GM19463 (cell line): ENCODE data around the gene STRN3.
"Not testable (repeated sequence)": the region's sequence is repeated elsewhere in the genome, so short reads cannot be mapped to it uniquely, and the experiment has no call there.

Source experiments
- ATAC-seq: cut with Tn5 transposase; IDR thresholded peaks from one replicate; pipeline ENCODE4 v1.9.1; 2021; ENCODE audit warnings: mild to moderate bottlenecking, moderate library complexity; ENCODE audit not compliant: unreplicated experiment

STRN3 gene, protein sequence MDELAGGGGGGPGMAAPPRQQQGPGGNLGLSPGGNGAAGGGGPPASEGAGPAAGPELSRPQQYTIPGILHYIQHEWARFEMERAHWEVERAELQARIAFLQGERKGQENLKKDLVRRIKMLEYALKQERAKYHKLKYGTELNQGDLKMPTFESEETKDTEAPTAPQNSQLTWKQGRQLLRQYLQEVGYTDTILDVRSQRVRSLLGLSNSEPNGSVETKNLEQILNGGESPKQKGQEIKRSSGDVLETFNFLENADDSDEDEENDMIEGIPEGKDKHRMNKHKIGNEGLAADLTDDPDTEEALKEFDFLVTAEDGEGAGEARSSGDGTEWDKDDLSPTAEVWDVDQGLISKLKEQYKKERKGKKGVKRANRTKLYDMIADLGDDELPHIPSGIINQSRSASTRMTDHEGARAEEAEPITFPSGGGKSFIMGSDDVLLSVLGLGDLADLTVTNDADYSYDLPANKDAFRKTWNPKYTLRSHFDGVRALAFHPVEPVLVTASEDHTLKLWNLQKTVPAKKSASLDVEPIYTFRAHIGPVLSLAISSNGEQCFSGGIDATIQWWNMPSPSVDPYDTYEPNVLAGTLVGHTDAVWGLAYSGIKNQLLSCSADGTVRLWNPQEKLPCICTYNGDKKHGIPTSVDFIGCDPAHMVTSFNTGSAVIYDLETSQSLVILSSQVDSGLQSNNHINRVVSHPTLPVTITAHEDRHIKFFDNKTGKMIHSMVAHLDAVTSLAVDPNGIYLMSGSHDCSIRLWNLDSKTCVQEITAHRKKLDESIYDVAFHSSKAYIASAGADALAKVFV

DNA sequence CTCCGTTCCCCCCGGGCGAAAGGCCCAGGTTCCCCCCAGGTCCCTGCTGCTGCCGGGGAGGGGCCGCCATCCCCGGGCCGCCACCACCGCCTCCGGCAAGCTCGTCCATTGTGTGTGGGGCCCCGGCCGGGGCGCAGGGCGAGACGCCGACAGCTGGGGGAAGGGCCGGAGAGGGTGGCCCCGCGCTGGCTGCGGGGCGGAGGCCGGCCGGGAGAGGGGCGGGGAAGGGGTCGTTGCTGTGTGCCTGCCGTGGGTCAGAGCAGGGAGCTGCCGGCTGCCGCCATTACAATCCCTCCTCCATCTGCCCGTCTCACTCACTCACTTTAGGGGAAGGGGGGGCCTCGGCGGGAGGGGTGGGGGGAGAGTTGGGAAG is at the start of gene STRN3:
TSS of gene STRN3 (minus strand) at position 303 of the 373 bp plus-strand sequence. CDS start at position 109, 194 bp downstream.
- ATAC-seq = no peak

DNA sequence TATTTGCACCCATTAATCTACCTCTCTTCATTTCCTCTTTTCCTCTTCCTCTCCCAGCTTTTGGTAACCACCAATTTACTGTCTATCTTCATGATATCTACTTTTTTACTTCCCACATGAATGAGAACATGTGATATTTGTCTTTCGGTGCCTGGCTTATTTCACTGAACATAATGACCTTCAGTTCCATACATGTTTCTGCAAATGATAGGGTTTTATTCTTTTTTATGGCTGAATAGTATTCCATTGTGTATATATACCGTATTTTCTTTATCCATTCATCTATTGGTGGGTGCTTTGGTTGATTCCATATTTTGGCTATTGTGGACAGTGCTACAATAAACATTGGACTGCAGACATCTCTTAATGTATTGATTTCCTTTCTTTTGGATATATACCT is 49.0 kb upstream of the STRN3 start:
- no peak for ATAC-seq

DNA sequence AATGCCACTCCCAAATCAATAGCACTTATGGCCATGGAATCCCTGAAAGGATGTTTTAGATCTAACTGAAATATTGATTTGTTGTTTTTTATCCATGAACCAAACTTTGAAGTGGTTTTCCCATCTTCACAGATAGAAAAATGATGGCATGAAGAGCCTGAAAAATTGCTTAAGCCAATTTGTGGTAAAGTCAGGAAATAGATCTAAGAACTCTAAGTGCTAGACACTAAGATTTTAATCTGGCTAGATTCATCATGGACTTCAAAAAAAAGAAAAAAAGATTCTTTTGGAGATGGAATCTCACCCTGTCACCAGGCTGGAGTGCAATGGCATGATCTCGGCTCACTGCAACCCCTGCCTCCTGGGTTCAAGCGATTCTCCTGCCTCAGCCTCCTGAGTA is 45.0 kb upstream of the STRN3 start:
- no peak for ATAC-seq

DNA sequence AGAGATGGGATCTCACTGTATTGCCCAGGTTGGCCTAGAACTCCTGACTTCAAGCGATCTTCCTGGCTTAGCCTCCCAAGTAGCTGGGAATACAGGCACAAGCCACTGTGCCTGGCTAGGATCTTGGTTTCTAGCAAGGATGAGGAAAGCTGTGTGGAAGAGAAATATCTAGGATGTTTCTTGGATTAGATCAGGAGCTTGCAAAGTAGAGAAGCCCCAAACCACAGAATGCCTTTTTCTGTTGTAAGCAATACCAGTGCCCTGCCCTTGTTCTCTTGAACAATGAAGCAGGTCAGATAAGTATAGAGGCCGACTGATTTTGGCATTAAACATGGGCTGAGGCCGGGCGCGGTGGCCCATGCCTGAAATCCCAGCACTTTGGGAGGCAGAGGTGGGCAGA is 44.3 kb upstream of the STRN3 start:
- ATAC-seq = no peak

DNA sequence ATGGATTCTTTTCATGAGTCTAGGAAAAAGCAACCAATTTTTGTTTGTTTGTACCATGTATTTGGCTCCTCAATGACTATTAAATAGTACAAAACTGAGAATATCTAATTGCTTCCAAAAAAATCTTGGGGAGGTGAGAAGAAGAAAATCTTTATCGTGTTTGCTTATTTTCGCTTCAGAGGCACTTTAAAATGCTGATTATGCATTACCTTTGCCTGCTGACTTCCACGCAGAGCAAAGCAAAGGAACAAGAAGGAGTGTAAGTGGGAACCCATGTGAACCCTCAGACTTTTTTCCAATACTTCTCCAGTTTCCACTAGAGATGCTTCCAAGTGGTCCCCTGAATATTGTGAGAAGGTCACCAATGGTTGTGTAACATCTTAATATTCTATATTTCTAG is 43.2 kb upstream of the STRN3 start:
- no peak for ATAC-seq

DNA sequence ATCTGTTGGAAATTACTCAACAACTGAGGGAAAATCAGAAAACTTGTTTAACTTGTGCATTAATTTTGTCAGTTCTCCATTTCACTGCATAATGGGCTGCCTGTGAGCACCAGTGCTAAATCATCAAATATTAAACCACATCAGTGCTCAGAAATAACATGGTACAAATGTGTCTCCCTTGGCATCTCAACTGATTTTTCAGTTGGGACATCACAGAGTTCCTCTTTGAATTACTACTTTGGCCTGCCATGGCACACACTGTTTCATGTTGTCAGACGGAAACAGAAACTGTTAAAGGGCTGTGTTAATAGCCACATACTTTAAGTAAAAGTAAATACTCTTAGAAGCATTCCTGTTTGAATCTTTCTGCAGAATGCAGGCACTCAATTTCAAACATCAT is 42.1 kb upstream of the STRN3 start:
- ATAC-seq = no peak

DNA sequence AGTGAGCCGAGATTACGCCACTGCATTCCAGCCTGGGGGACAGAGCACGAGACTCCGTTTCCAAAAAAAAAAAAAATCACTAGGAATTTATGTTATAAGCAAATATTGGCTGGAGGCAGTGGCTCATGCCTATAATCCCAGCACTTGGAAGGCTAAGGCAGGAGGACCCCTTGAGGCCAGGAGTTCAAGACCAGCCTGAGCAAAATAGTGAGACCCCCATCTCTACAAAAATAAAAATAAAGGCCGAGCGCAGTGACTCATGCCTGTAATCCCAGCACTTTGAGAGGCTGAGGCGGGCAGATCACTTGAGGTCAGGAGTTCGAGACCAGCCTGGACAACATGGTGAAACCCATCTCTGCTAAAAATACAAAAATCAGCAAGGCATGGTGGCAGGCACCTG is 36.7 kb upstream of the STRN3 start:
- not testable (repeated sequence) for ATAC-seq

DNA sequence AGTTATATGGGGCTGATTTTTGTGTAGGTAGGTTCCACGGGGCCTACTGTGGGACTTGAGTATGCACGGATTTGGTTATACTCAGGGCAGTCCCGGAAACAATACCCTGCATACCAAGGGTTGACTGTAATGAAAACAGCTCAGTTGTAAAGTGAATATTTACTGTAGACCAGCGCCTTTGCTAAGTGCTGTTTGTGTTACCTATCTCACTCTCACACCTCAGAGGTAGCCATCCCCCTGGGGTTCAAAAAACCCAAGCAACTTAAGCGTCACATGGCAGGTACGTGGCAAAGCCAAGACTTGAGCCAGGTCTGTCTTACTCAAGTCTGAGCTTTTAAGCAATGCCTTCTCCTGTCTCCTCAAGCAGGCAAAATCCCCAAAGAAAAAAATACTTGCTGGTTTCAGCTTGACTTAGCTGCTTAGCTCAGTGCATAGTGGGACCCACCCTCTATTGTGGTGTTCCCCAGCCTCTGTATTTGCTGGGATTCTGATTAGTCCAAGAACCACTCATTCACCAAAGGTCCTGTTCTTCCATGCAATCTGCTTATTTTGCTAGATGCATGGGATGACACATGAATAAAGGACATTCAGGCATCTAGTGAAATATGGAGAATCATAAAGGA is 34.2 kb upstream of the STRN3 start:
- ATAC-seq = no peak

DNA sequence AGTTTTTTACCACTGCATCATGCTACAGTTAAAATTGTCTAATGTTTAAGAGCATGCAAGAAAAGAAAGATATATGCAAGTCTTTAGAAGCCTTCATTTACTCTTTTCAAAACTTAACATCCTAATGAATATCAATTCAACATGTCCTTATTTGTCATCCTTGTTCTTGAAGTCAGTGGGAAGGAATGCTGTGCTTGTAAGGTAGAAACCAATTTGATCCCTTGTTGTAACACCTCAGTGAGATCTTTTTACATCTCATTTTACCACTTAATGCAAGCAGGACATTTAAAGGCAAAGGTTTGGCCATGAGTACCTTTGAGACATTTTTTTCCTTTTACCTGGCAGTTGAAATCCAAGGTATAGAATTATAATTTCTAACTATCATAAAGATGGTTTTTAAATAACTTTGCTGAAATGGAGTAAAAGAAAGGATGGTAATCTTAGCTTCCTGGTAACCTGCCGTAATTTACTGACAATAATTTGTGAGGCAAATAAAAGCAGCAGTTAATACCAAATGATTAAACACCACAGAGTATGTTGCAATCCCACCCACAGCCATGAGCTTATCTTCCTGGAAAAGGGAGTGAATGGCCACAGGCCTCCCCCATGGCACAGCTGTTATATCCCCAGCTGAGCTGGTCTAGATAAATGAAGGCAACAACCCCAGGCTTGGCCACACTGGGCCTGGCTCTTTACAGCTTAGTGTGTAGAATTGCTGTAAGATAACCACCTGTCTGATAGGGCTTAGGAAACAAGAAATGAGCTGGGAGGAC is 33.2 kb upstream of the STRN3 start:
- no peak for ATAC-seq

DNA sequence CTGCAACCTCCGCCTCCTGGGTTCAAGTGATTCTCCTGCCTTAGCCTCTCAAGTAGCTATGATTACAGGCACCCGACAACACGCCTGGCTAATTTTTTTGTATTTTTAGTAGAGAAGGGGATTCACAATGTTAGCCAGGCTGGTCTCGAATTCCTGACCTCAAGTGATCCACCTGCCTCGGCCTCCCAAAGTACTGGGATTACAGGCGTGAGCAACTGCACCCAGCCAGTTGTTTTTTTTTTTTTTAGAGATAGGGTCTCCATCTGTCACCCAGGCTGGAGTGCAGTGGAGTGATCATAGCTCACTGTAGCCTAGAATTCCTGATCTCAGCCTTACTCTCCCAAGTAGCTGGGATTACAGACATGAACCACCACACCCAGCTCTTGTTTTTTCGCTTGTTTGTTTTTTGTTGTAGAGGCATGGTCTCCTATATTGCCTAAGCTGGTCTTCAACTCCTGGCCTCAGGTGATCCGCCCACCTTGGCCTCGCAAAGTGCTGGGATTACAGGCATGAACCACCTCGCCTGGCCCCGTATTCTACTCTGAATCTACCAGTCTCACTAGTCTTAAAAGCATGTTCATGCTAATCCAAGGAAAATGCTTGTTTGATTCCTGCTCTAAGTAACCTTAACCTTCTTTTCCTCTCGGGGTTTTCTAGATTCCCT is 31.7 kb upstream of the STRN3 start:
- no peak for ATAC-seq

DNA sequence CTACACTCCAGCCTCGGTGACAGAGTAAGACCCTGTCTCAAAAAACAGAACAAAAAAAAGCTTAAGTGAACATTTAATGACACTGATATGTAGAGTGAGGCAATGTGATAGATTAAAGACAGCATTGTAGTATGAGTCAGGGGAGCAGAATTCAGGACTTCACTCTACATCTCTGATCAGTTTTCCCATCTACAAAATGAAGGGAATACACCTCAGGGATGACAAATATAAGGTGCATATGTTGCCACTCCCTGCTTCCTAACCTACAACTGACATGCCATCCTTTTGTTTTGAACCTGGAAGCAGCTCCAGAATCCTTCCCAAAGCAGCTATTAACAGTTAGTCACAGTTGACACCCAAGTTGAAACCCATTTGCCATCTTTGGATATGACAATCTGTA is 30.9 kb upstream of the STRN3 start:
- no peak for ATAC-seq

DNA sequence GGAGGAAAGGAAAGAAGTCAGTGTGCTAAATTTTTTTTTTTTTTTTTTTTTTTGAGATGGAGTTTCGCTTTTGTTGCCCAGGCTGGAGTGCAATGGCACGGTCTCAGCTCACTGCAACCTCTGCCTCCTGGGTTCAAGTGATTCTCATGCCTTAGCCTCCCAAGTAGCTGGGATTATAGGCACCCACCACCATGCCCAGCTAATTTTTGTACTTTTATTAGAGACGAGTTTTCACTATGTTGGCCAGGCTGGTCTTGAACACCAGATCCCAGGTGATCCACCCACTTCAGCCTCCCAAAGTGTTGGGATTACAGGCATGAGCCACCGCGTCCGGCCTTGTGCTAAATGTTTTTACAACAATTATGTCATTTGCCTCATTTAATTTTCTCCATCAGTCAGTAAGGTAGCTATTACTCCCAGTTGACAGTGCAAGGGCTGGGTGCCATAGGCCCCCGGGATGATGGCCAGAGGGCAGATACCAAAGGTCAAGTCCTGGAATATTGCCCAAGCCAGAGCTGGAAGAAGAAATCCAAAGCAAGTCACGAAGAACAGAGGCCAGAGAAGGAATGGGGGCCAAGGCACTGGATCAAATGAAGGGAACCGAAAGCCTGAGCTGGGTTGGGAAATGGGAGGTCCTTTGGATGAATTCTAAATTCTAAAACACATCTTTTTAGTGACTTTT is 26.9 kb upstream of the STRN3 start:
- not testable (repeated sequence) for ATAC-seq

DNA sequence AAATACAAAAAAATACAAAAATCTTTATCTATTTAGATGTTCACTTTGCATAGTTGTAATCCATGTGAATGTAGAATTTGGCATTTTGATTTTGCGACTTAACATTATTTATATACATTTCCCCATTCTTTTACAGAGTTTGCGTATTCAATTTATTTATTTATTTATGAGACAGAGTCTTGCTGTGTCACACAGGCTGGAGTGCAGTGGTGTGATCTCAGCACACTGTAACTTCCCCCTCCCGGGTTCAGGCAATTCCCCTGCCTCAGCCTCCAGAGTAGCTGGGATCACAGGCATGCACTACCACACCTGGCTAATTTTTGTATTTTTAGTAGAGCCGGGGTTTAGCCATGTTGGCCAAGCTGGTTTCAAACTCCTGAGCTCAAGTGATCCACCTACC is 25.3 kb upstream of the STRN3 start:
- ATAC-seq = no peak

DNA sequence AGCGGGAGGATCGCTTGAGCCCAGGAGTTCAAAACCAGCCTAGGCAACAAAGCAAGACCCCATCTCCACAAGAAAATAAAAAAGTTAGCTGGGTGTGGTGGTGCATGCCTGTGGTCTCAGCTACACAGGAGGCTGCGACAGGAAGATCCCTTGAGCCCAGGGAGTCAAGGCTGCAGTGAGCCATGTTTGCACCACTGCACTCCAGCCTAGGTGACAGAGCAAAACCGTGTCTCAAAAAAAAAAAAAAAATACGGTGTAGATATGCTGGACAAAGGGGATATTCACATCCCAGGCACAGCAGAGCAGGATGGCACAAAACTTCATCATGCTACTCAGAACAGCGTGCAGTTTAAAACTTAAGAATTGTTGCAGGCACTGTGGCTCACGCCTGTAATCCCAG is 24.8 kb upstream of the STRN3 start:
- no peak for ATAC-seq

DNA sequence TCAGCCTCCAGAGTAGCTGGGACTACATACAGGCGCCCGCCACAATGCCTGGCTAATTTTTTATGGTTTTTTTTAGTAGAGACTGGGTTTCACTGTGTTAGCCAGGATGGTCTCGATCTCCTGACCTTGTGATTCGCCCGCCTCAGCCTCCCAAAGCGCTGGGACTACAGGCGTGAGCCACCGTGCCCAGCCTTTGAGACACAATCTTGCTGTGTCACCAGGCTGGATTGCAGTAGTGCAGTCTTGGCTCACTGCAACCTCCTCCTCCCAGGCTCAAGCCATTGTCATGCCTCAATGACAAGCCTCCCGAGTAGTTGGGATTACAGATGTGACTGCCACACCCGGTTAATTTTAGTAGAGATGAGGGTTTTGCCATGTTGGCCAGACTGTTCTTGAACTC is 21.3 kb upstream of the STRN3 start:
- no peak for ATAC-seq

DNA sequence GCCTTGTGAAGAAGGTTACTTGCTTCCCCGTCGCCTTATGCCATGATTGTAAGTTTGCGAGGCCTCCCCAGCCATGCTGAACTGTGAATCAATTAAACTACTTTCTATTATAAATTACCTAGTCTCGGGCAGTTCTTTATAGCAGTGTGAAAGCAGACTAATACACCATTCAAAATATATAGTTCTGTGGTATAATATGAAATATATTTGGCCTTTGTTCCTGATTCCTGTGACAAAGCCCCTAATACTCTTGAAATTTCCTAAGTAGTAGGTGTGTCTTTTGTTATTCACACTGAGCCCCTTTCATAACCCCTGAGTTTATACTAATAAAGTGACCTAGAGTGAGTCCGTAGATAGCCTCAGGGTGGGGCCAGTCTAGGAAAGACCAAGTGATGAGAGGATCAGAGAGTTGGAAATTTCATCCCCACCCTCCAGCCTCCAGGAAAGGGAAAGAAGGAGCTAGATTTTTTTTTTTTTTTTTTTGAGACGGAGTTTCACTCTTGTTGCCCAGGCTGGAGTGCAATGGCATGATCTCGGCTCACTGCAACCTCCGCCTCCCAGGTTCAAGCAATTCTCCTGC is 19.4 kb upstream of the STRN3 start:
- ATAC-seq = no peak

DNA sequence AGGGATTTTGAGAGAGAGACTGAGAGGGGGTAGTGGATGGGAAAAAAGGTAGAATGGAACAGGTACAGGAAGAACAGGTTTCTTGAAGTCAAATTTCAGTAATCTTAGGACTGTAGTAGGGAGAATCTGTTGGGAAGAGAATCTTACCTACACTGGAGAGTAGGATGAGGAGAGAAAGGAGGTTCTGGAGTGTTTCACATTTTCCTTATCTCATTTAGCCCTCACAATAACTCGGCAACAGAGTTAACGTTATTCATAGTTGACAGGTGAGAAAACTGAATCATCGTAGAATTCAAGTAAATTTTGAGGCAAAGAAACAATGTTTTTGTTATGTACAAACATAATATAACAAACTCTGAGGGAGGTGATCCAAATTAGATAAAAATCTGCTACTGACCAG is 17.2 kb upstream of the STRN3 start:
- ATAC-seq = no peak

DNA sequence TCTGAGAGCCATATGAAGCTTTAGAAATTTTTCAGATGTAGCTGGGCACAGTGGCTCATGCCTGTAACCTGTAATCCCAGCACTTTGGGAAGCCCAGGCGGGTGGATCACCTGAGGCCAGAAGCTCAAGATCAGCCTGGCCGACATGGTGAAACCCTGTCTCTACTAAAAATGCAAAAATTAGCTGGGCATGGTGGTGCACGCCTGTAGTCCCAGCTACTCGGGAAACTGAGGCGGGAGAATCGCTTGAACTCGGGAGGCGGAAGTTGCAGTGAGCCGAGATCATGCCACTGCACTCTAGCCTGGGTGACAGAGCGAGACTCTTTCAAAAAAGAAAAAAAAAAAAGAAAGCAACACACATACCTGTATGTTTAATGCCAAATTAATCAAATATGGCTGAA is 16.7 kb upstream of the STRN3 start:
- ATAC-seq = not testable (repeated sequence)

DNA sequence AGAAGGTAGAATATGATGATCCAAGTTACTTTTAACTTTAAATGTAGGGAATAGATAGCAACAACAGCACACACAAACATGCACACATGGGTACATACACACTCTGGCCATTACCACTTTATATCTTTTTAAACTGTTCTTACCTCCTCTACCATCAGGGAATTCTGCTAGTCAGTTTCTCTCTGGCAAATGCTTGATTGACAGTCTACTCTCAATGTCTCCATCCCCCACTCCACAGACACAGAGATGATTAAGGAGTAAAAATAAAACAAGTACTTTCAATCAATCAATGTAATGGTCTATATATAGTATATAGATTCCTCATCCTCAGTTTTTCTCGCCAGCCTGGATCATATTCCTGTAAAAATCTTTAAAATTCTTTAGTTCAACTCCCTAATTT is 16.1 kb upstream of the STRN3 start:
- ATAC-seq = no peak
